ENCODE data around the gene KLK14. TPM values are rescaled to one million over a fixed set of nuclear protein-coding genes. Genes with fewer than 3 reads are reported as not detected.

Gene KLK14
- total RNA-seq, 2 experiments from 2014 or later = 0.22 TPM; not detected in 1

DNA sequence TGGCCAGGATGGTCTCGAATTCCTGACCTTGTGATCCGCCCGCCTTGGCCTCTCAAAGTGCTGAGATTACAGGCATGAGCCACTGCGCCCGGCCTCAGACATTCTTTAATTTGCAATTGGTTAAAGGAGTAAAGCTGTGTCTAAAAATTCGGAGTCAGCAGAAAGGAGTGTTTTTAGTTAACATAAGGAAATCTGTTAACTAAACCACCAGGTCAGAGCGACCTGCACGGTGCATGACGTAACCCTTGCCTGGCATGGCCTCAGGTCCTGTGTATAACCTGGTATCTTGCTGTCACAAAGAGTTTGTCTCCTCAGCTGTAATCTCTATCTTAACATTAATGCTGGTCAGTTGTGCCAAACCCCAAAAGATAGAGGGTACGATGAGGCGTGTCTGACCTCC, 38.4 kb downstream of the KLK14 start:
- no peaks in the 10 kb centered on the region for H3K4me1 Mint-ChIP-seq (ENCODE audit: low read depth)
- no peak overlapping the region for H3K4me3 ChIP-seq (ENCODE audit: low read length)
- no peak overlapping the region for H3K27ac ChIP-seq (ENCODE audit: low read depth in 1 of 2, low read length in 2 of 2)
- ChIA-PET CTCF (no interaction called here), POLR2A (no interaction called here)
- H3K9me3 Mint-ChIP-seq = peaks cover 3% of the 10 kb centered on the region
- H3K36me3 Mint-ChIP-seq (ENCODE audit: low read depth) = no peaks in the 10 kb centered on the region
- peaks cover 10% of the 10 kb centered on the region for H3K27me3 Mint-ChIP-seq
- ATAC-seq (ENCODE audit: poor library complexity) = no peak
- no peak overlapping the region for H3K4me3 Mint-ChIP-seq
- no peak for DNase-seq
- H3K4me1 ChIP-seq (ENCODE audit: insufficient read depth, low read length) = no peaks in the 10 kb centered on the region
- peaks cover 0 to 4% of the 10 kb centered on the region in 2 experiments for H3K9me3 ChIP-seq (ENCODE audit: control insufficient read depth in 1 of 2, insufficient read depth in 1 of 2, low read length in 2 of 2)
- TF ChIP-seq, protein P1, sequence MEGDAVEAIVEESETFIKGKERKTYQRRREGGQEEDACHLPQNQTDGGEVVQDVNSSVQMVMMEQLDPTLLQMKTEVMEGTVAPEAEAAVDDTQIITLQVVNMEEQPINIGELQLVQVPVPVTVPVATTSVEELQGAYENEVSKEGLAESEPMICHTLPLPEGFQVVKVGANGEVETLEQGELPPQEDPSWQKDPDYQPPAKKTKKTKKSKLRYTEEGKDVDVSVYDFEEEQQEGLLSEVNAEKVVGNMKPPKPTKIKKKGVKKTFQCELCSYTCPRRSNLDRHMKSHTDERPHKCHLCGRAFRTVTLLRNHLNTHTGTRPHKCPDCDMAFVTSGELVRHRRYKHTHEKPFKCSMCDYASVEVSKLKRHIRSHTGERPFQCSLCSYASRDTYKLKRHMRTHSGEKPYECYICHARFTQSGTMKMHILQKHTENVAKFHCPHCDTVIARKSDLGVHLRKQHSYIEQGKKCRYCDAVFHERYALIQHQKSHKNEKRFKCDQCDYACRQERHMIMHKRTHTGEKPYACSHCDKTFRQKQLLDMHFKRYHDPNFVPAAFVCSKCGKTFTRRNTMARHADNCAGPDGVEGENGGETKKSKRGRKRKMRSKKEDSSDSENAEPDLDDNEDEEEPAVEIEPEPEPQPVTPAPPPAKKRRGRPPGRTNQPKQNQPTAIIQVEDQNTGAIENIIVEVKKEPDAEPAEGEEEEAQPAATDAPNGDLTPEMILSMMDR (IDR thresholded peaks at IDR 0.05) = no peak
- intact Hi-C loops (cut with DNase I, micrococcal nuclease) = no loop called here
- no peak overlapping the region for H3K27ac Mint-ChIP-seq
- no peaks in the 10 kb centered on the region for H3K36me3 ChIP-seq (ENCODE audit: insufficient read depth, low read length)
- H3K27me3 ChIP-seq (ENCODE audit: control insufficient read depth in 1 of 2, insufficient read depth in 2 of 2, low read length in 2 of 2) = peaks cover 3 to 6% of the 10 kb centered on the region in 2 experiments

DNA sequence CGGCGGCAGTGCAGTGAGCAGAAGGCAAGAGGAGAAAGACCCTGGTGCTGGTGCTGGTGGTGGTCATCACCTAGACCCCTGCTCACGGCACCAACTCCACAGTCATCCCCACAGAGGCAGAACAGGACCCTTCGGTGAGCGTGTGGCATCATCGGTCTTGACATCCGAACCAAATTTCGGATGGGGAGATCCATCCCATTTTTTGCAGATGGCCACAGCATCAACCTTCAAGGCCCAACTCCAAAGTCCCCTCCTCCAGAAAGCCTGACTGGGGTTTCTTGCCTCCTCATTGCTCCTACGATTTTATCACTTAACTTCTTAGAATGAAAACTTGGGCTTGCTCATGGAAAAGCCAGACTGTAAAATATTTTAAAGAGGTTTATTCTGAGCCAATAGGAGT, 39.2 kb downstream of the KLK14 start:
- no peak for DNase-seq

DNA sequence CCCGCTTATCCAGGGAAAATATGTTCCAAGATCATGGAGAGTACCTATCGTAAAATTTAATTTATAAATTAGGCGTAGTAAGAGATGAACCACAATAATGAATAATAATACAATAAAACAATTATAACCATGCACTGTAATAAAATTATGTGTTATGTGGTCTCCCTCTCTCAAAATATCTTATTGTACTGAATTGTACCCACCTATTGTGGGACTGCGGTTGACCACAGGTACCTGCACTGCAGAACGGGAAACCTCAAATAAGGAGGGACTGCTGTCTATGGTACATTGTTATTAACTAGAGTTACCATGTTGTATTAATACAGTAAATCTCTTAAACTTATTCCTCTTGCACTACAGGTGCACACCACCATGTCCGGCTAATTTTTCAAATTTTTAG, 42.5 kb downstream of the KLK14 start:
- no peak for ATAC-seq (ENCODE audit: poor library complexity)
- Histone ChIP-seq H3K9me3 (ENCODE audit: control insufficient read depth in 1 of 2, insufficient read depth in 1 of 2, low read length in 2 of 2) (peaks cover 0 to 4% of the 10 kb centered on the region in 2 experiments), H3K27me3 (ENCODE audit: control insufficient read depth in 1 of 2, insufficient read depth in 2 of 2, low read length in 2 of 2) (no peaks in the 10 kb centered on the region), H3K4me1 (ENCODE audit: insufficient read depth, low read length) (no peaks in the 10 kb centered on the region), H3K36me3 (ENCODE audit: insufficient read depth, low read length) (no peaks in the 10 kb centered on the region), H3K4me3 (ENCODE audit: low read length) (no peak overlapping the region), H3K27ac (ENCODE audit: low read depth in 1 of 2, low read length in 2 of 2) (no peak overlapping the region)
- TF ChIP-seq, protein P1 (IDR thresholded peaks at IDR 0.05) = no peak
- ChIA-PET CTCF (no interaction called here), POLR2A (no interaction called here)
- DNase-seq = no peak
- no peaks in the 10 kb centered on the region for H3K36me3 Mint-ChIP-seq (ENCODE audit: low read depth)
- no peaks in the 10 kb centered on the region for H3K27me3 Mint-ChIP-seq
- H3K4me3 Mint-ChIP-seq = no peak overlapping the region
- no peaks in the 10 kb centered on the region for H3K4me1 Mint-ChIP-seq (ENCODE audit: low read depth)
- no peak overlapping the region for H3K27ac Mint-ChIP-seq
- no peaks in the 10 kb centered on the region for H3K9me3 Mint-ChIP-seq
- intact Hi-C loops (cut with DNase I, micrococcal nuclease) = no loop called here

More for the DNA sequence above, 39.2 kb downstream of the KLK14 start:
- Mint-ChIP-seq H3K4me1 (ENCODE audit: low read depth) (no peaks in the 10 kb centered on the region), H3K4me3 (no peak overlapping the region), H3K27me3 (peaks cover 4% of the 10 kb centered on the region), H3K9me3 (no peaks in the 10 kb centered on the region), H3K36me3 (ENCODE audit: low read depth) (no peaks in the 10 kb centered on the region), H3K27ac (no peak overlapping the region)
- Histone ChIP-seq H3K27ac (ENCODE audit: low read depth in 1 of 2, low read length in 2 of 2) (no peak overlapping the region), H3K36me3 (ENCODE audit: insufficient read depth, low read length) (no peaks in the 10 kb centered on the region), H3K4me1 (ENCODE audit: insufficient read depth, low read length) (no peaks in the 10 kb centered on the region), H3K4me3 (ENCODE audit: low read length) (no peak overlapping the region), H3K9me3 (ENCODE audit: control insufficient read depth in 1 of 2, insufficient read depth in 1 of 2, low read length in 2 of 2) (peaks cover 0 to 4% of the 10 kb centered on the region in 2 experiments), H3K27me3 (ENCODE audit: control insufficient read depth in 1 of 2, insufficient read depth in 2 of 2, low read length in 2 of 2) (peaks cover 3 to 6% of the 10 kb centered on the region in 2 experiments)
- intact Hi-C loops (cut with DNase I, micrococcal nuclease) = no loop called here
- TF ChIP-seq, protein P1 (IDR thresholded peaks at IDR 0.05) = no peak
- ChIA-PET CTCF (no interaction called here), POLR2A (no interaction called here)
- no peak for ATAC-seq (ENCODE audit: poor library complexity)

Measured in CD4-positive, alpha-beta T cell (primary cell).